HEK293 (cell line): ENCODE results near the gene MUCL3.
"Not testable (repeated sequence)": the region's sequence is repeated elsewhere in the genome, so short reads cannot be mapped to it uniquely, and the experiment has no call there.

Experiments
- CTCF ChIA-PET: fragments of 350-600 bp; formaldehyde crosslinking; extraction: SDS; loops from one replicate; lab custom pipeline; 2021; ENCODE audit warnings: antibody characterized with exemption; lab: Yijun Ruan, JAX
- POLR2A ChIA-PET: fragments of 300-600 bp; formaldehyde crosslinking; extraction: SDS; loops from one replicate; lab custom pipeline; 2020; ENCODE audit warnings: antibody characterized with exemption, inconsistent platforms; lab: Yijun Ruan, JAX
- H3K27ac ChIP-seq: fragments of 200-500 bp; sonication (Bioruptor generic); 2 replicates; pipeline ENCODE4 v1.5.1; 2014; ENCODE audit warnings: low read depth, low read length, control low read depth, inconsistent platforms; ENCODE audit errors: extremely low read depth
- H3K36me3 ChIP-seq, 2 experiments: fragments of 200-500 bp in 1 of 2; sonication (Bioruptor generic) in 1 of 2; 1 replicate in 1 of 2; 2 replicates in 1 of 2; pipeline ENCODE4 v1.5.1; 2014 to 2017; ENCODE audit warnings: inconsistent platforms in 2 of 2, low read length in 2 of 2; ENCODE audit not compliant: control insufficient read depth in 2 of 2, insufficient read depth in 1 of 2
- H3K4me1 ChIP-seq: fragments of 200-500 bp; sonication (Bioruptor generic); 2 replicates; pipeline ENCODE4 v1.5.1; 2014; ENCODE audit warnings: mild to moderate bottlenecking, low read length, inconsistent platforms; ENCODE audit not compliant: control insufficient read depth, insufficient read depth
- H3K4me3 ChIP-seq: 2 replicates; pipeline ENCODE4 v1.5.1; 2011; ENCODE audit warnings: low read depth, mild to moderate bottlenecking, control low read depth, low read length, moderate library complexity
- H3K9me3 ChIP-seq: fragments of 200-500 bp; sonication (Bioruptor generic); 2 replicates; pipeline ENCODE4 v1.5.1; 2014; ENCODE audit warnings: low read depth, low read length, inconsistent platforms; ENCODE audit not compliant: control insufficient read depth, insufficient read depth
- FEZF1 ChIP-seq: fragments of 450-650 bp; formaldehyde crosslinking; IDR thresholded peaks from 2 replicates; pipeline ENCODE4 v1.5.1; 2016; ENCODE audit warnings: missing biosample characterization, missing genetic modification characterization
- OSR2 ChIP-seq: fragments of 450-650 bp; formaldehyde crosslinking; IDR thresholded peaks from 2 replicates; pipeline ENCODE4 v1.5.1; 2016; ENCODE audit warnings: missing biosample characterization, missing genetic modification characterization
- SP3 ChIP-seq: fragments of 450-650 bp; formaldehyde crosslinking; IDR thresholded peaks from 2 replicates; pipeline ENCODE4 v1.5.1; 2016; ENCODE audit warnings: missing biosample characterization, missing genetic modification characterization
- TCF7L2 ChIP-seq: IDR thresholded peaks from 2 replicates; pipeline ENCODE4 v1.6.1; 2011; ENCODE audit warnings: low read depth, mild to moderate bottlenecking, inconsistent platforms, low read length, moderate library complexity, borderline replicate concordance
- TRIM28 ChIP-seq: IDR thresholded peaks from 2 replicates; pipeline ENCODE4 v1.6.1; 2011; ENCODE audit warnings: low read length, control low read depth, borderline replicate concordance
- ZBTB17 ChIP-seq: fragments of 450-650 bp; formaldehyde crosslinking; IDR thresholded peaks from 2 replicates; pipeline ENCODE4 v1.5.1; 2016; ENCODE audit warnings: missing biosample characterization, missing genetic modification characterization
- ZFP69B ChIP-seq: fragments of 450-650 bp; formaldehyde crosslinking; IDR thresholded peaks from 2 replicates; pipeline ENCODE4 v1.5.1; 2016; ENCODE audit warnings: missing biosample characterization, missing genetic modification characterization
- ZNF112 ChIP-seq: fragments of 450-650 bp; formaldehyde crosslinking; IDR thresholded peaks from 2 replicates; pipeline ENCODE4 v1.5.0; 2017; ENCODE audit warnings: missing biosample characterization, missing genetic modification characterization
- ZNF121 ChIP-seq: fragments of 450-650 bp; formaldehyde crosslinking; IDR thresholded peaks from 2 replicates; pipeline ENCODE4 v1.5.1; 2016; ENCODE audit warnings: missing biosample characterization, missing genetic modification characterization
- ZNF175 ChIP-seq: fragments of 450-650 bp; formaldehyde crosslinking; IDR thresholded peaks from 2 replicates; pipeline ENCODE4 v1.5.1; 2016; ENCODE audit warnings: missing biosample characterization, missing genetic modification characterization
- ZNF184 ChIP-seq: fragments of 450-650 bp; IDR thresholded peaks from 2 replicates; pipeline ENCODE4 v1.5.1; 2018; ENCODE audit warnings: missing biosample characterization, mild to moderate bottlenecking, missing genetic modification characterization
- ZNF19 ChIP-seq: fragments of 450-650 bp; formaldehyde crosslinking; IDR thresholded peaks from 2 replicates; pipeline ENCODE4; 2016; ENCODE audit warnings: missing biosample characterization, missing genetic modification characterization, low read depth
- ZNF23 ChIP-seq: fragments of 450-650 bp; formaldehyde crosslinking; IDR thresholded peaks from 2 replicates; pipeline ENCODE4 v1.5.1; 2016; ENCODE audit warnings: missing biosample characterization, missing genetic modification characterization, borderline replicate concordance
- ZNF514 ChIP-seq: fragments of 450-650 bp; formaldehyde crosslinking; IDR thresholded peaks from 2 replicates; pipeline ENCODE4 v1.5.1; 2016; ENCODE audit warnings: missing biosample characterization, missing genetic modification characterization
- ZNF549 ChIP-seq: fragments of 450-650 bp; IDR thresholded peaks from 2 replicates; pipeline ENCODE4 v1.5.1; 2018; ENCODE audit warnings: missing biosample characterization, missing genetic modification characterization, mild to moderate bottlenecking, inconsistent platforms, moderate library complexity
- ZNF561 ChIP-seq: fragments of 450-650 bp; IDR thresholded peaks from 2 replicates; pipeline ENCODE4 v1.5.1; 2018; ENCODE audit warnings: missing biosample characterization, missing genetic modification characterization, borderline replicate concordance
- ZNF792 ChIP-seq: fragments of 450-650 bp; formaldehyde crosslinking; IDR thresholded peaks from 2 replicates; pipeline ENCODE4 v1.5.1; 2016; ENCODE audit warnings: missing biosample characterization, missing genetic modification characterization
- ZXDB ChIP-seq: fragments of 450-650 bp; formaldehyde crosslinking; IDR thresholded peaks from 2 replicates; pipeline ENCODE4 v1.5.1; 2016; ENCODE audit warnings: missing biosample characterization, missing genetic modification characterization
- TF ChIP-seq, protein P1 (sequence below): fragments of 450-650 bp; formaldehyde crosslinking; IDR thresholded peaks from 2 replicates; pipeline ENCODE4 v1.5.1; 2017; ENCODE audit warnings: missing biosample characterization, missing genetic modification characterization
- TF ChIP-seq, protein P2 (sequence below): fragments of 450-650 bp; formaldehyde crosslinking; IDR thresholded peaks from 2 replicates; pipeline ENCODE4 v1.5.1; 2016; ENCODE audit warnings: missing biosample characterization, missing genetic modification characterization
- TF ChIP-seq, protein P3 (sequence below): fragments of 450-650 bp; formaldehyde crosslinking; IDR thresholded peaks from 2 replicates; pipeline ENCODE4 v1.5.1; 2016; ENCODE audit warnings: missing biosample characterization, missing genetic modification characterization
- TF ChIP-seq, protein P4 (sequence below): fragments of 450-650 bp; formaldehyde crosslinking; IDR thresholded peaks from 2 replicates; pipeline ENCODE4; 2016; ENCODE audit warnings: missing biosample characterization, missing genetic modification characterization
- TF ChIP-seq, protein P5 (sequence below): fragments of 450-650 bp; formaldehyde crosslinking; IDR thresholded peaks from 2 replicates; pipeline ENCODE4 v1.5.1; 2016; ENCODE audit warnings: missing biosample characterization, missing genetic modification characterization

MUCL3 gene

DNA sequence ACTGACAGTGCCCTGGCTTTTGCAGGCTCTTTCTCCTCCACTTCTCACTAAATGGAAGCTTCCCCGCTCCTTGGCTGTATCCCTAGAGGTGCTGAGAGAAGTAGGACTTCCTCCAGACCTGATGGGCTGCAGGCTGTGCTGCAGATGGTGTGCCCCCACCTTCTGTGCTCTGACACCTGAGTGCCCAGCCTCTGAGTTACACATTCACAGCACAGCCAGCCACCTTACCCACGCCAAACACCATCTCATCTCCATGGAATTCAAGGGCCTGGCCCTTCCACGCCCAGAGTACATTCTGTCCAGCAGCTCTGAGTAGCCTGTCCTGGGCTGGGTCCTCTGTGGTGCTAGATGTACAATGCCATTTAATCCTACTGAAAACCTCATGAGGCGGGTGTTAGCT is 14.1 kb upstream of the MUCL3 start (continued):
- no peak for TF ChIP-seq ZNF175

DNA sequence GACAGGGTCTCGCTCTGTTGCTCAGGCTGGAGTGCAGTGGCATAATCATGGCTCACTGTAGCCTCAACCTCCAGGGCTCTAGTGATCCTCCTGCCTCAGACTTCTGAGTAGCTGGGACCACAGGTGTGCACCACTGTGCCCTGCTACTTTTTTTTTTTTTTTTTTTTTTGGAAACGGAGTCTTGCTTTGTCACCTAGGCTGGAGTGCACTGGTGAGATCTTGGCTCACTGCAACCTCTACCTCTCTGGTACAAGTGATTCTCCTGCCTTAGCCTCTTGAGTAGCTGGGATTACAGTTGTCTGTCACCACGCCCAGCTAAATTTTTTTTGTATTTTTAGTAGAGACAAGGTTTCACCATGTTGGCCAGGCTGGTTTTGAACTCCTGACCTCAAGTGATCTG is 13.7 kb upstream of the MUCL3 start:
- not testable (repeated sequence) for H3K4me1 ChIP-seq, H3K9me3 ChIP-seq, H3K27ac ChIP-seq, H3K4me3 ChIP-seq
- H3K36me3 ChIP-seq = peaks cover 10 to 60% of the 10 kb centered on the region in 2 experiments; a peak in 2 of 3 replicates
- ChIA-PET CTCF (interaction anchor here (1.0 to 2.9 kb wide), 3 partner anchors 11 to 211 kb away, joined by 4 to 15 read pairs (median 4); partner anchors contain the start of gene PSORS1C2), POLR2A (interaction anchor here (0.6 to 1.5 kb wide), 4 partner anchors 8 to 312 kb away, joined by 3 to 7 read pairs (median 5); partner anchors contain the start of gene MUC21)

DNA sequence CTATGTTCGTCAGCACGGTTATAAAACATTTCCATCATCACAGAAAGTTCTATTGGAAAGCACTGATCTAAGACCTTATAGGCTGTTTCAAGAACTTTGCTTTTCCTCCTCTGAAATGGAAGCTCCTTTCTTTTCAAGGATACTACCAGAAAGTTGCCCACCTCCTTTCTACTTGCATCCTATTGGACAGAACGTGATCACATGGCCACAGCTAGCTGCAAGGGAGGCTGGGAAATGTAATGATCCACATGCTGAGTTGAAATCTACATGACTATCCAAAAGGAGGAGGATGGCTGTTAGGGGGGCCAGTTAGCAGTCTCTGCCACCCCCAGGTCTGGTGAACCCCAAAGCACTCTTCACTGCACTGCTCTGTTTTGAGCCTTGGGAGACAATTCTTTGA is 12.1 kb upstream of the MUCL3 start:
- Histone ChIP-seq H3K36me3 (peaks cover 10 to 44% of the 10 kb centered on the region in 2 experiments; a peak in 2 of 3 replicates), H3K4me3 (no peak overlapping the region), H3K27ac (no peak overlapping the region), H3K4me1 (no peaks in the 10 kb centered on the region)
- POLR2A ChIA-PET = interaction anchor here (1.5 kb wide), 1 partner anchor 10 kb away, joined by 5 read pairs; no protein-coding TSS in a partner anchor
- no peak for TF ChIP-seq ZBTB17
- TF ChIP-seq ZNF549 (tag by site-specific recombination) = no peak
- TF ChIP-seq, protein P1, sequence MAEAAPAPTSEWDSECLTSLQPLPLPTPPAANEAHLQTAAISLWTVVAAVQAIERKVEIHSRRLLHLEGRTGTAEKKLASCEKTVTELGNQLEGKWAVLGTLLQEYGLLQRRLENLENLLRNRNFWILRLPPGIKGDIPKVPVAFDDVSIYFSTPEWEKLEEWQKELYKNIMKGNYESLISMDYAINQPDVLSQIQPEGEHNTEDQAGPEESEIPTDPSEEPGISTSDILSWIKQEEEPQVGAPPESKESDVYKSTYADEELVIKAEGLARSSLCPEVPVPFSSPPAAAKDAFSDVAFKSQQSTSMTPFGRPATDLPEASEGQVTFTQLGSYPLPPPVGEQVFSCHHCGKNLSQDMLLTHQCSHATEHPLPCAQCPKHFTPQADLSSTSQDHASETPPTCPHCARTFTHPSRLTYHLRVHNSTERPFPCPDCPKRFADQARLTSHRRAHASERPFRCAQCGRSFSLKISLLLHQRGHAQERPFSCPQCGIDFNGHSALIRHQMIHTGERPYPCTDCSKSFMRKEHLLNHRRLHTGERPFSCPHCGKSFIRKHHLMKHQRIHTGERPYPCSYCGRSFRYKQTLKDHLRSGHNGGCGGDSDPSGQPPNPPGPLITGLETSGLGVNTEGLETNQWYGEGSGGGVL (tag by site-specific recombination) = no peak
- TF ChIP-seq, protein P2, sequence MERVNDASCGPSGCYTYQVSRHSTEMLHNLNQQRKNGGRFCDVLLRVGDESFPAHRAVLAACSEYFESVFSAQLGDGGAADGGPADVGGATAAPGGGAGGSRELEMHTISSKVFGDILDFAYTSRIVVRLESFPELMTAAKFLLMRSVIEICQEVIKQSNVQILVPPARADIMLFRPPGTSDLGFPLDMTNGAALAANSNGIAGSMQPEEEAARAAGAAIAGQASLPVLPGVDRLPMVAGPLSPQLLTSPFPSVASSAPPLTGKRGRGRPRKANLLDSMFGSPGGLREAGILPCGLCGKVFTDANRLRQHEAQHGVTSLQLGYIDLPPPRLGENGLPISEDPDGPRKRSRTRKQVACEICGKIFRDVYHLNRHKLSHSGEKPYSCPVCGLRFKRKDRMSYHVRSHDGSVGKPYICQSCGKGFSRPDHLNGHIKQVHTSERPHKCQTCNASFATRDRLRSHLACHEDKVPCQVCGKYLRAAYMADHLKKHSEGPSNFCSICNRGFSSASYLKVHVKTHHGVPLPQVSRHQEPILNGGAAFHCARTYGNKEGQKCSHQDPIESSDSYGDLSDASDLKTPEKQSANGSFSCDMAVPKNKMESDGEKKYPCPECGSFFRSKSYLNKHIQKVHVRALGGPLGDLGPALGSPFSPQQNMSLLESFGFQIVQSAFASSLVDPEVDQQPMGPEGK = no peak
- no peak for TF ChIP-seq ZNF184 (tag by site-specific recombination)
- TF ChIP-seq ZNF514 (tag by site-specific recombination) = no peak
- no peak for TF ChIP-seq SP3 (tag by site-specific recombination)
- TF ChIP-seq ZNF19 (tag by site-specific recombination) = no peak
- TF ChIP-seq ZNF112 (tag by site-specific recombination) = no peak
- no peak for TF ChIP-seq ZNF561
- TF ChIP-seq, all 188 proteins: peak for 0
- CTCF ChIA-PET = interaction anchor here (0.6 to 2.9 kb wide), 3 partner anchors 13 to 142 kb away, joined by 3 to 15 read pairs (median 4); no protein-coding TSS in a partner anchor
- no peaks in the 10 kb centered on the region for H3K9me3 ChIP-seq

DNA sequence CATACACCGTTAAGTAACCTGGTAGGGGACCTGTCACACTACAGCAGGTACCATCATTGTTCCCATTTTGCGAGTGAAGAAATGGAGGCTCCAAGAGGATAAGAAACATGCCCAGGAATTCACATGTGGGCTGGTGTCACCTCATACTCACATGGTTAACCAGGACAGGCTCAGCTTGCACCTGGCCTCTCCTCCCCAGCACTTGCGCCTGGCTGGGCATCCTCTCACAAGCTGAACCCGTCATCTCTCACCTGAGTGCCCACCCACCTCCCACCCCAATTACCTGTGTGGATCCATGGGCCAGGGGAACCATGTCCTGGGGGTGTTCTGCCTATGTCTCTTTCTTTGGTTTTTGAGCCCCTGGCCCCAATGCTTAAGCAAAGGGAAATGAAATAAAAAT is 10.3 kb upstream of the MUCL3 start:
- peaks cover 10 to 27% of the 10 kb centered on the region in 2 experiments; a peak in 2 of 3 replicates for H3K36me3 ChIP-seq
- CTCF ChIA-PET = interaction anchor here (0.8 to 2.9 kb wide), 4 partner anchors 12 to 149 kb away, joined by 3 to 15 read pairs (median 4); no protein-coding TSS in a partner anchor
- POLR2A ChIA-PET = interaction anchor here (0.6 to 1.1 kb wide), 2 partner anchors 84 to 149 kb away, joined by 3 read pairs; no protein-coding TSS in a partner anchor
- no peak overlapping the region for H3K4me3 ChIP-seq
- no peaks in the 10 kb centered on the region for H3K4me1 ChIP-seq
- no peak overlapping the region for H3K27ac ChIP-seq
- H3K9me3 ChIP-seq = no peaks in the 10 kb centered on the region
- TF ChIP-seq TRIM28 = no peak
- no peak for TF ChIP-seq ZNF792 (tag by site-specific recombination)
- TF ChIP-seq ZNF121 (tag by site-specific recombination) = no peak
- TF ChIP-seq, protein P3, sequence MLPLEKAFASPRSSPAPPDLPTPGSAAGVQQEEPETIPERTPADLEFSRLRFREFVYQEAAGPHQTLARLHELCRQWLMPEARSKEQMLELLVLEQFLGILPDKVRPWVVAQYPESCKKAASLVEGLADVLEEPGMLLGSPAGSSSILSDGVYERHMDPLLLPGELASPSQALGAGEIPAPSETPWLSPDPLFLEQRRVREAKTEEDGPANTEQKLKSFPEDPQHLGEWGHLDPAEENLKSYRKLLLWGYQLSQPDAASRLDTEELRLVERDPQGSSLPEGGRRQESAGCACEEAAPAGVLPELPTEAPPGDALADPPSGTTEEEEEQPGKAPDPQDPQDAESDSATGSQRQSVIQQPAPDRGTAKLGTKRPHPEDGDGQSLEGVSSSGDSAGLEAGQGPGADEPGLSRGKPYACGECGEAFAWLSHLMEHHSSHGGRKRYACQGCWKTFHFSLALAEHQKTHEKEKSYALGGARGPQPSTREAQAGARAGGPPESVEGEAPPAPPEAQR = no peak
- no peak for TF ChIP-seq ZNF23 (tag by site-specific recombination)
- no peak for TF ChIP-seq FEZF1 (tag by site-specific recombination)
- TF ChIP-seq, protein P4, sequence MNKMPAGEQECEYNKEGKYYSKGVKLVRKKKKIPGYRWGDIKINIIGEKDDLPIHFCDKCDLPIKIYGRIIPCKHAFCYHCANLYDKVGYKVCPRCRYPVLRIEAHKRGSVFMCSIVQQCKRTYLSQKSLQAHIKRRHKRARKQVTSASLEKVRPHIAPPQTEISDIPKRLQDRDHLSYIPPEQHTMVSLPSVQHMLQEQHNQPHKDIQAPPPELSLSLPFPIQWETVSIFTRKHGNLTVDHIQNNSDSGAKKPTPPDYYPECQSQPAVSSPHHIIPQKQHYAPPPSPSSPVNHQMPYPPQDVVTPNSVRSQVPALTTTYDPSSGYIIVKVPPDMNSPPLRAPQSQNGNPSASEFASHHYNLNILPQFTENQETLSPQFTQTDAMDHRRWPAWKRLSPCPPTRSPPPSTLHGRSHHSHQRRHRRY (tag by site-specific recombination) = no peak
- TF ChIP-seq ZFP69B (tag by site-specific recombination) = no peak
- no peak for TF ChIP-seq TCF7L2
- TF ChIP-seq OSR2 = no peak
- TF ChIP-seq, protein P5, sequence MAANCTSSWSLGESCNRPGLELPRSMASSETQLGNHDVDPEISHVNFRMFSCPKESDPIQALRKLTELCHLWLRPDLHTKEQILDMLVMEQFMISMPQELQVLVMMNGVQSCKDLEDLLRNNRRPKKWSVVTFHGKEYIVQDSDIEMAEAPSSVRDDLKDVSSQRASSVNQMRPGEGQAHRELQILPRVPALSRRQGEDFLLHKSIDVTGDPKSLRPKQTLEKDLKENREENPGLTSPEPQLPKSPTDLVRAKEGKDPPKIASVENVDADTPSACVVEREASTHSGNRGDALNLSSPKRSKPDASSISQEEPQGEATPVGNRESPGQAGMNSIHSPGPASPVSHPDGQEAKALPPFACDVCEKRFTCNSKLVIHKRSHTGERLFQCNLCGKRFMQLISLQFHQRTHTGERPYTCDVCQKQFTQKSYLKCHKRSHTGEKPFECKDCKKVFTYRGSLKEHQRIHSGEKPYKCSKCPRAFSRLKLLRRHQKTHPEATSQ (tag by site-specific recombination) = no peak
- no peak for TF ChIP-seq ZXDB (tag by site-specific recombination)
